ENCODE data around the gene UBTD2. TPM values are rescaled to one million over a fixed set of nuclear protein-coding genes. Genes with fewer than 3 reads are reported as not detected.

The UBTD2 gene
- total and polyA plus RNA-seq, 2 donors (not counting 1 experiment from before 2014, with no cell fraction given), result 1.4 to 9.2 TPM

GRCh38 chr5:172194985-172195774 lies 88.4 kb downstream of the UBTD2 start:
- no peak overlapping the region for H3K27ac ChIP-seq (ENCODE audit: low read length in 2 of 2)
- no peaks in the 10 kb centered on the region for H4K20me1 ChIP-seq (ENCODE audit: control insufficient read depth, insufficient read depth, low read length, poor library complexity, severe bottlenecking)
- no peak overlapping the region for H3K9ac ChIP-seq (ENCODE audit: low read length)
- DNase-seq (no peak), ATAC-seq (ENCODE audit: low read depth) (no peak)
- Mint-ChIP-seq H3K9me3 (ENCODE audit: insufficient read depth) (no peaks in the 10 kb centered on the region), H3K4me1 (peaks cover 8% of the 10 kb centered on the region), H3K4me3 (no peak overlapping the region), H3K27ac (no peak overlapping the region), H3K27me3 (no peaks in the 10 kb centered on the region)
- TF ChIP-seq EZH2 (IDR thresholded peaks at IDR 0.05; ENCODE audit: borderline replicate concordance, insufficient read depth, low read depth, low read length, poor library complexity, severe bottlenecking), result no peak
- TF ChIP-seq, protein P1, sequence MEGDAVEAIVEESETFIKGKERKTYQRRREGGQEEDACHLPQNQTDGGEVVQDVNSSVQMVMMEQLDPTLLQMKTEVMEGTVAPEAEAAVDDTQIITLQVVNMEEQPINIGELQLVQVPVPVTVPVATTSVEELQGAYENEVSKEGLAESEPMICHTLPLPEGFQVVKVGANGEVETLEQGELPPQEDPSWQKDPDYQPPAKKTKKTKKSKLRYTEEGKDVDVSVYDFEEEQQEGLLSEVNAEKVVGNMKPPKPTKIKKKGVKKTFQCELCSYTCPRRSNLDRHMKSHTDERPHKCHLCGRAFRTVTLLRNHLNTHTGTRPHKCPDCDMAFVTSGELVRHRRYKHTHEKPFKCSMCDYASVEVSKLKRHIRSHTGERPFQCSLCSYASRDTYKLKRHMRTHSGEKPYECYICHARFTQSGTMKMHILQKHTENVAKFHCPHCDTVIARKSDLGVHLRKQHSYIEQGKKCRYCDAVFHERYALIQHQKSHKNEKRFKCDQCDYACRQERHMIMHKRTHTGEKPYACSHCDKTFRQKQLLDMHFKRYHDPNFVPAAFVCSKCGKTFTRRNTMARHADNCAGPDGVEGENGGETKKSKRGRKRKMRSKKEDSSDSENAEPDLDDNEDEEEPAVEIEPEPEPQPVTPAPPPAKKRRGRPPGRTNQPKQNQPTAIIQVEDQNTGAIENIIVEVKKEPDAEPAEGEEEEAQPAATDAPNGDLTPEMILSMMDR (IDR thresholded peaks at IDR 0.05), result no peak
- H3K4me3 ChIP-seq (ENCODE audit: control extremely low read depth in 1 of 5, extremely low read depth in 1 of 5, insufficient read depth in 1 of 5, low read depth in 2 of 5, low read length in 4 of 5), result no peak overlapping the region
- intact Hi-C loops (cut with micrococcal nuclease), result no loop called here
- no peak overlapping the region for H2AFZ ChIP-seq (ENCODE audit: insufficient read depth, low read depth, low read length, poor library complexity, severe bottlenecking)
- POLR2A ChIA-PET, result no interaction called here
- no peaks in the 10 kb centered on the region for H3K79me2 ChIP-seq (ENCODE audit: control insufficient read depth, insufficient read depth, low read length)
- H3K27me3 ChIP-seq (replicated peaks in 1 of 4; ENCODE audit: control extremely low read depth in 1 of 4, control insufficient read depth in 3 of 4, insufficient read depth in 4 of 4, low read length in 3 of 4), result no peaks in the 10 kb centered on the region
- no peaks in the 10 kb centered on the region for H3K9me3 ChIP-seq (ENCODE audit: control extremely low read depth in 1 of 3, control insufficient read depth in 2 of 3, insufficient read depth in 1 of 3, low read length in 2 of 3)
- peaks cover 9 to 12% of the 10 kb centered on the region in 2 donors for H3K4me1 ChIP-seq (ENCODE audit: control insufficient read depth in 2 of 2, insufficient read depth in 2 of 2, low read length in 2 of 2)
- no peak overlapping the region for H3K4me2 ChIP-seq (replicated peaks; ENCODE audit: low read depth, low read length, poor library complexity, severe bottlenecking)
- CTCF ChIA-PET, result interaction anchor here (1.0 kb wide), 1 partner anchor 9 kb away, joined by 3 read pairs; no protein-coding TSS in a partner anchor
- WGBS (ENCODE audit: insufficient coverage), result 76% methylated on average over 3 of the region's 6 CpGs
- H3K36me3 ChIP-seq (replicated peaks in 1 of 2; ENCODE audit: control extremely low read depth in 1 of 2, control insufficient read depth in 1 of 2, extremely low read depth in 1 of 2, insufficient read depth in 2 of 2, low read length in 1 of 2), result no peaks in the 10 kb centered on the region

- no peak for DNase-seq
- Histone ChIP-seq H3K36me3 (replicated peaks in 1 of 2; ENCODE audit: control extremely low read depth in 1 of 2, control insufficient read depth in 1 of 2, extremely low read depth in 1 of 2, insufficient read depth in 2 of 2, low read length in 1 of 2) (no peaks in the 10 kb centered on the region), H3K4me3 (ENCODE audit: control extremely low read depth in 1 of 5, extremely low read depth in 1 of 5, insufficient read depth in 1 of 5, low read depth in 2 of 5, low read length in 4 of 5) (no peak within 1 kb of the TSS), H3K4me2 (replicated peaks; ENCODE audit: low read depth, low read length, poor library complexity, severe bottlenecking) (no peak within 1 kb of the TSS), H3K27me3 (replicated peaks in 1 of 4; ENCODE audit: control extremely low read depth in 1 of 4, control insufficient read depth in 3 of 4, insufficient read depth in 4 of 4, low read length in 3 of 4) (no peaks in the 10 kb centered on the region), H4K20me1 (ENCODE audit: control insufficient read depth, insufficient read depth, low read length, poor library complexity, severe bottlenecking) (no peaks in the 10 kb centered on the region), H3K4me1 (ENCODE audit: control insufficient read depth in 2 of 2, insufficient read depth in 2 of 2, low read length in 2 of 2) (peaks cover 0 to 6% of the 10 kb centered on the region in 2 donors), H3K79me2 (ENCODE audit: control insufficient read depth, insufficient read depth, low read length) (no peaks in the 10 kb centered on the region), H3K9ac (ENCODE audit: low read length) (no peak within 1 kb of the TSS), H3K27ac (ENCODE audit: low read length in 2 of 2) (no peak within 1 kb of the TSS), H3K9me3 (ENCODE audit: control extremely low read depth in 1 of 3, control insufficient read depth in 2 of 3, insufficient read depth in 1 of 3, low read length in 2 of 3) (no peaks in the 10 kb centered on the region), H2AFZ (ENCODE audit: insufficient read depth, low read depth, low read length, poor library complexity, severe bottlenecking) (no peak within 1 kb of the TSS)
- Mint-ChIP-seq H3K4me1 (peaks cover 2% of the 10 kb centered on the region), H3K27me3 (no peaks in the 10 kb centered on the region), H3K27ac (no peak within 1 kb of the TSS), H3K4me3 (no peak within 1 kb of the TSS), H3K9me3 (ENCODE audit: insufficient read depth) (no peaks in the 10 kb centered on the region)
- ChIA-PET CTCF (no interaction called here), POLR2A (interaction anchor here (1.0 kb wide), 1 partner anchor 20 kb away, joined by 3 read pairs; no protein-coding TSS in a partner anchor)
- WGBS (ENCODE audit: insufficient coverage), result 94% methylated on average over 3 of the region's 6 CpGs
- no peak for ATAC-seq (ENCODE audit: low read depth)
- intact Hi-C loops (cut with micrococcal nuclease), result no loop called here
- TF ChIP-seq, protein P1 (IDR thresholded peaks at IDR 0.05), result no peak
- no peak for TF ChIP-seq EZH2 (IDR thresholded peaks at IDR 0.05; ENCODE audit: borderline replicate concordance, insufficient read depth, low read depth, low read length, poor library complexity, severe bottlenecking)
These were observed 89.7 kb downstream of the UBTD2 start, which contains the start of gene EFCAB9 for GRCh38 chr5:172193872-172194271. Gene EFCAB9, plus strand, starts transcription at chr5:172194172. Its CDS starts 1 bp downstream, at chr5:172194173.

Data from B cell (primary cell).